ENCODE results near the gene CFAP161. TPM values are rescaled to one million over a fixed set of nuclear protein-coding genes. Genes with fewer than 3 reads are reported as not detected.
A peak's percentile ranks its signal among the peaks of the same experiment; 100 is the strongest.

CFAP161 gene
- total RNA-seq (0.50 TPM), polyA plus RNA-seq (ENCODE audit: insufficient read depth, low read depth, low replicate concordance) (not detected)
- long read RNA-seq, donor 1, result 0 reads
- long read RNA-seq, donor 2, result 0 reads
- long read RNA-seq, donor 3, result 0 reads
- long read RNA-seq, donor 4, result 0 reads
- long read RNA-seq, donor 5, result 0 reads
- long read RNA-seq, donor 6, result 0 reads
- long read RNA-seq, donor 7, partial matches to known transcripts, result 0 of 1 reads
- long read RNA-seq, donor 7, other reads (novel, unspliced or antisense), result 1 of 1 reads
- long read RNA-seq, donor 8, result 0 reads
- long read RNA-seq, donor 9, result 0 reads
- long read RNA-seq, donor 10, result 0 reads

- FAIRE-seq, result no peak
- peak; percentile 86 to 94 (median 93) for DNase-seq
- H3K27me3 ChIP-seq (ENCODE audit: control insufficient read depth, insufficient read depth, low read length), result no peaks in the 10 kb centered on the region
- no peak within 1 kb of the TSS for H3K9ac ChIP-seq (ENCODE audit: low read length in 3 of 3)
- no peaks in the 10 kb centered on the region for H3K9me3 ChIP-seq (ENCODE audit: control insufficient read depth in 2 of 3, insufficient read depth in 1 of 3, low read length in 3 of 3)
- H3K36me3 ChIP-seq (ENCODE audit: control insufficient read depth in 2 of 3, insufficient read depth in 3 of 3, low read length in 3 of 3), result no peaks in the 10 kb centered on the region
- TF ChIP-seq CTCF (IDR thresholded peaks at IDR 0.05; ENCODE audit: borderline replicate concordance, extremely low read depth, insufficient read depth), result no peak
- no peak within 1 kb of the TSS for H3K4me3 ChIP-seq (ENCODE audit: low read length in 3 of 3)
- intact Hi-C loops (cut with DNase I), result no loop called here
- no peaks in the 10 kb centered on the region for H3K4me1 ChIP-seq (ENCODE audit: control insufficient read depth in 2 of 3, insufficient read depth in 2 of 3, low read depth in 1 of 3, low read length in 3 of 3)
- no peak within 1 kb of the TSS for H3K27ac ChIP-seq (ENCODE audit: low read depth in 2 of 2, low read length in 2 of 2)
These were observed at the start of gene CFAP161 for GRCh38 chr15:81133782-81134461. TSS of gene CFAP161 (plus strand) at chr15:81134270. CDS start at chr15:81134330, 60 bp downstream.

- no peak overlapping the region for H3K4me3 ChIP-seq (ENCODE audit: low read length in 3 of 3)
- intact Hi-C loops (cut with DNase I), result no loop called here
- no peak for TF ChIP-seq CTCF (IDR thresholded peaks at IDR 0.05; ENCODE audit: borderline replicate concordance, extremely low read depth, insufficient read depth)
- no peak for FAIRE-seq
- no peaks in the 10 kb centered on the region for H3K27me3 ChIP-seq (ENCODE audit: control insufficient read depth, insufficient read depth, low read length)
- no peak overlapping the region for H3K9ac ChIP-seq (ENCODE audit: low read length in 3 of 3)
- peaks cover 0 to under 1% (median 0%) of the 10 kb centered on the region in 3 donors for H3K4me1 ChIP-seq (ENCODE audit: control insufficient read depth in 2 of 3, insufficient read depth in 2 of 3, low read depth in 1 of 3, low read length in 3 of 3)
- no peak for DNase-seq
- no peak overlapping the region for H3K27ac ChIP-seq (ENCODE audit: low read depth in 2 of 2, low read length in 2 of 2)
- no peaks in the 10 kb centered on the region for H3K36me3 ChIP-seq (ENCODE audit: control insufficient read depth in 2 of 3, insufficient read depth in 3 of 3, low read length in 3 of 3)
- H3K9me3 ChIP-seq (ENCODE audit: control insufficient read depth in 2 of 3, insufficient read depth in 1 of 3, low read length in 3 of 3), result no peaks in the 10 kb centered on the region
These were observed 49.4 kb upstream of the CFAP161 start for GRCh38 chr15:81084716-81085115.

GRCh38 chr15:81085213-81085612 lies 48.9 kb upstream of the CFAP161 start:
- Histone ChIP-seq H3K27me3 (ENCODE audit: control insufficient read depth, insufficient read depth, low read length) (no peaks in the 10 kb centered on the region), H3K9ac (ENCODE audit: low read length in 3 of 3) (no peak overlapping the region), H3K9me3 (ENCODE audit: control insufficient read depth in 2 of 3, insufficient read depth in 1 of 3, low read length in 3 of 3) (no peaks in the 10 kb centered on the region), H3K27ac (ENCODE audit: low read depth in 2 of 2, low read length in 2 of 2) (no peak overlapping the region), H3K36me3 (ENCODE audit: control insufficient read depth in 2 of 3, insufficient read depth in 3 of 3, low read length in 3 of 3) (no peaks in the 10 kb centered on the region), H3K4me3 (ENCODE audit: low read length in 3 of 3) (no peak overlapping the region), H3K4me1 (ENCODE audit: control insufficient read depth in 2 of 3, insufficient read depth in 2 of 3, low read depth in 1 of 3, low read length in 3 of 3) (peaks cover 0 to 3% (median 0%) of the 10 kb centered on the region in 3 donors)
- intact Hi-C loops (cut with DNase I), result no loop called here
- no peak for TF ChIP-seq CTCF (IDR thresholded peaks at IDR 0.05; ENCODE audit: borderline replicate concordance, extremely low read depth, insufficient read depth)
- FAIRE-seq (no peak), DNase-seq (no peak)
